BLaER1 (cell line): ENCODE results near the gene POU2F3.

ENCODE experiments used
- H3K27ac ChIP-seq: shearing (Covaris generic); formaldehyde crosslinking; 2 replicates; pipeline ENCODE4 v1.8.1; 2022
- H3K27me3 ChIP-seq: shearing (Covaris generic); formaldehyde crosslinking; 2 replicates; pipeline ENCODE4 v1.8.1; 2022
- H3K36me3 ChIP-seq: shearing (Covaris generic); formaldehyde crosslinking; 2 replicates; pipeline ENCODE4 v1.8.1; 2022
- H3K4me1 ChIP-seq: shearing (Covaris generic); formaldehyde crosslinking; 2 replicates; pipeline ENCODE4 v1.8.1; 2022
- H3K4me2 ChIP-seq: shearing (Covaris generic); formaldehyde crosslinking; 2 replicates; pipeline ENCODE4 v1.8.1; 2022
- H3K4me3 ChIP-seq: shearing (Covaris generic); formaldehyde crosslinking; 2 replicates; pipeline ENCODE4 v1.8.1; 2022
- H3K9ac ChIP-seq: shearing (Covaris generic); formaldehyde crosslinking; 2 replicates; pipeline ENCODE4 v1.8.1; 2022
- H3K9me3 ChIP-seq: shearing (Covaris generic); formaldehyde crosslinking; 2 replicates; pipeline ENCODE4 v1.8.1; 2022
- H4K20me1 ChIP-seq: shearing (Covaris generic); formaldehyde crosslinking; 2 replicates; pipeline ENCODE4 v1.8.1; 2022
- Cebpa-rat ChIP-seq: shearing (Covaris generic); IDR thresholded peaks from 2 replicates; pipeline ENCODE4 v1.8.1; 2022

POU2F3 gene

GRCh38 chr11:120365512-120365911 lies 125.6 kb downstream of the POU2F3 start:
- no peaks in the 10 kb centered on the region for H3K27me3 ChIP-seq
- H3K36me3 ChIP-seq = peaks cover 4% of the 10 kb centered on the region; the same call in 1 of the 2 replicates
- H4K20me1 ChIP-seq = peaks cover 100% of the 10 kb centered on the region
- no peak for TF ChIP-seq Cebpa-rat
- no peak overlapping the region for H3K27ac ChIP-seq
- H3K9ac ChIP-seq = no peak overlapping the region
- H3K4me3 ChIP-seq = no peak overlapping the region
- peaks cover 5% of the 10 kb centered on the region; the same call in 1 of the 2 replicates for H3K9me3 ChIP-seq
- no peaks in the 10 kb centered on the region for H3K4me1 ChIP-seq
- H3K4me2 ChIP-seq = no peak overlapping the region
